Activated T-cell treated with anti-CD3 and anti-CD28 coated beads for 4 hours (primary cell): Measurements from ENCODE around the gene DDC.
"Not testable (repeated sequence)": the region's sequence is repeated elsewhere in the genome, so short reads cannot be mapped to it uniquely, and the experiment has no call there.

Experiments used
- DNase-seq: peaks from one replicate; pipeline ENCODE4 v3.0.0-alpha.2; 2020

Gene DDC

DNA sequence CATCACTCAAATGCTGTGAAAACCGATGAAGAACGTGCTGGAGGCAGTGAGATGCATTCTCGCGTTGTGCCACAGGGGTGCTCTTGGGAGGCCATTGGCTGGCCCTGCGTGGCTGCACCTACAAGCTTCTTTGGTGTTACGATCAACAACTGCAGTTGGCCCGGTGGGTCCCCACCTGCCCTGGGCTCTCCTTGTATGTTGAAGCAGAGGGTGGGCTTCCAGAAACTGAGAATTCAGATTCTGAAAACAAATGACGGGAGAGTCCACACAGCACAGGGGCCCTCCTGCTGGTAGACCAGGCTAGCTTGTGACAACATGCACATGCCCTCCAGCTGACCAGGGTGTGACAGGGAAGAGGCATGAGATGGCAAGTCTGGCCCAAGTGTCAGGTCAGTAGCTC is 23.7 kb upstream of the DDC start:
- DNase-seq: no peak

DNA sequence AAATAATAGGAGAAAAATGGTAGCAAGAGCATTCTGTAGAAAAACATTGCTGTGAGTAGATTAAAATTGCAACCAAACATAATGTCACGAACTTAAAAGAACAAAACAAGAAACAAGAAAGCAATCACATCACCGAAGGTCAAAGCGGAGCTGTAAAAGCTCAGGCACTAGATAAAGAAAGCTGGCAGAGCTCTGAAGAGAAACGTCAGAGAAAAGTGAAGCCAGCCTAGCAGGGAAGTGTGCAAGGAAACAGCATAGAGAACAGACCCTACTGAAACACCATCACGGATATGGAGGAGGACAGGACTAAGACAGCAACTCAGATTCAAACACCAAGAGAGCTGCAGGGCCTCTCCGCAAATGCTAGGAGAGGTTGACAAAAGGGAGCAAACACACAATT is 22.5 kb upstream of the DDC start:
- DNase-seq: no peak

- no peak for DNase-seq
Observed at GRCh38 chr7:50584793-50585408, 19.7 kb upstream of the DDC start.

GRCh38 chr7:50584386-50584785 is 19.2 kb upstream of the DDC start:
- DNase-seq: no peak

GRCh38 chr7:50583295-50583694 is 18.1 kb upstream of the DDC start:
- not testable (repeated sequence) for DNase-seq

- not testable (repeated sequence) for DNase-seq
Observed at GRCh38 chr7:50582271-50582670, 17.1 kb upstream of the DDC start.

DNA sequence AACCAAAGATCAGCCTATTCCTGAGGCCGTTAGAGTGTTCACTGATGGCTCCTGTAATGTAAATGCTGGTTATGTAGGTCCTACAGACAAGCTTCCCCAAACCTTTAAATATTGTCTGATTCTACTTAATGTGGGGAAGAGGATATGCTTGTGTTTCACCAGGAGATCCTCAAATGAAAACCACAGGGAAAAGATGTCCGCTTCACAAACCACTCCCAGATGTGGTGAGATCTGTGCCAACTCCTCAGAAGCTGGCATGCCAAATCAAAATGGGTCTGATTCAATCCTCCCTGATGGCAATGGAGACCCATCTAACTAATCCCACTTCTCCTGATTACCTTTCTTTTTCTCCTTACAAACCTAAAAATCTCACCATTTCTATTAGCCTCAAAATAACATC is 15.5 kb upstream of the DDC start:
- not testable (repeated sequence) for DNase-seq

DNA sequence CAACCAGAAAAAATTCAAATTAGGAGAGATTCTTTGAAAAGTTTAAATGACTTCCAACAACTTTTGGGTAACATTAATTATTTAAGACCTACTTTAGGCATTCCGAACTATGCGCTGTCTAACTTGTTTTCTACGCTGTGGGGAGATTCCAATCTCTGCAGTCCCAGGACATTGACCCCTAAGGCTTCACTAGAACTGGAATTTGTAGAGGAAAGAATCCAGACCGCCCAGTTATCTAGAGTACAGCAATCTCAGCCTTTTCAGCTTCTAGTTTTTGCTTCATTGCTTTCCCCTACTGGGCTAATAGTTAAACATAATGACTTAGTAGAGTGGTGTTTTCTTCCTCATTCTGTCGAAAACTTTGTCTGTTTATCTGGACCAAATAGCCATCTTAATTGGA is 14.9 kb upstream of the DDC start:
- no peak for DNase-seq

- DNase-seq: not testable (repeated sequence)
Observed at GRCh38 chr7:50578105-50578504, 12.9 kb upstream of the DDC start.

DNA sequence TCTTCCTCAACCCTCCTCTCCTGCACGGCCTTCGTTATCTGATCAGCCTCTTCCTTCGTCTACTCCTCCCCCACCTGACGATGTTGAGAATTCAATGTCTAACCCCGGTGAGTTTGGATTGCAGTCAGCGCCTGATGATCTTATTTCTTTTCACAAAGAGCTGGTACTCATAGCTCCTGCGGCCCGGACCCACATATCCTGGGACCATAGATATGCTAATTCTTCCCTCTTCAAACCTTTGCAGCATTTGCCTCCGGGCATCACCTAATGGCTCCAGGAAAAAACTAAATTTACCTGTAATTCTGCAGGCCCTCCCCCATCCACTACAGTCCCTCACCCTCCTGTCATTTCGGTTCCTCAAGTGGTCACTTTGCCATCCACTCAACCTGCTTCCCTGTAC is 12.4 kb upstream of the DDC start:
- DNase-seq: no peak

DNA sequence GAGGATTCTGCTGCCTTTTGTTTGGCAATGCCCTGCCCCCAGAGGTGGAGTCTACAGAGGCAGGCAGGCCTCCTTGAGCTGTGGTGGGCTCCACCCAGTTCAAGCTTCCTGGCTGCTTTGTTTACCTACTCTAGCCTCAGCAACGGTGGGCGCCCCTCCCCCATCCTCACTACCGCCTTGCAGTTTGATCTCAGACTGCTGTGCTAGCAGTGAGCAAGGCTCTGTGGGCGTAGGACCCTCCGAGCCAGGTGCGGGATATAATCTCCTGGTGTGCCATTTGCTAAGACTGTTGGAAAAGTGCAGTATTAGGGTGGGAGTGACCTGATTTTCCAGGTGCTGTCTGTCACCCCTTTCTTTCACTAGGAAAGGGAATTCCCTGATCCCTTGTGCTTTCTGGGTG is 11.2 kb upstream of the DDC start:
- DNase-seq: not testable (repeated sequence)

GRCh38 chr7:50567715-50568261 is 2.6 kb upstream of the DDC start:
- DNase-seq: no peak

- DNase-seq: no peak
Observed at GRCh38 chr7:50565977-50566376, 772 bp upstream of the DDC start.

DNA sequence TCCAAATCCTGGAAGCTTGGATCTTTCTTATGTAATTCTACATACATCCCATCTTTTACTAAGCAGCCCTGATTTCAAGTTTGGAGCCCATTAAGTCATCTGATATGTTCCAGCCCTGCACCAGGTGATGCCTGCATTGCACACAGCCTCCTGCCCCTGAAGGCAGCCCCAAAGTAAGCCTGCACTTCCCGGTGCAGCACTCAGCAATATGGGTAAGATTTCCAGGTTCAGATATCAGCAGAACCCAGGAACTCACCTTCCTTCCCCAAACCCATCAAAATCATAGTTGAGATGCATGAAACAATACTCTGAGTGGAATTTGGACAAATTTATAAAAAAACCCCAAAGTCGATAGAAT is 333 bp upstream of the DDC start:
- no peak for DNase-seq

DNA sequence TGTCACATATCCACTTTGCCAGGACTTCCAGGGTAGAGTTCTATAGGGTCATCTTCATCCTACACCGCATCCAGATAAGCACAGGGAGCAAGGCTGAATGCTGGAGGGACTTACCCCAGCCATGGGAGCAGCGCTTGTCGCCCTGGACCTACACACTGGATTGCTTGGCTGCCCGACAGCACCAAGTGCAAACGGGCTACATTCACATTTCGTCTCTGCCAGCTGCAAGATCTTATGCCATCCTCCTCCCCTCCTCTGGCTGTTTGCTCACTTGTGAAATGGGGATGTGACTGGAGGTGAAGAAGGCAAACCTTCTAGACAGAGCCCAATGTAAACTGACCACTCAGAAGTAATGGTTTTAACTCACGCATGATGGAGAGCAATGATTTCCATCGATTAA is 1.0 kb downstream of the DDC start:
- DNase-seq: no peak

- DNase-seq: no peak
Observed at GRCh38 chr7:50562136-50562535, 3.1 kb downstream of the DDC start.

DNA sequence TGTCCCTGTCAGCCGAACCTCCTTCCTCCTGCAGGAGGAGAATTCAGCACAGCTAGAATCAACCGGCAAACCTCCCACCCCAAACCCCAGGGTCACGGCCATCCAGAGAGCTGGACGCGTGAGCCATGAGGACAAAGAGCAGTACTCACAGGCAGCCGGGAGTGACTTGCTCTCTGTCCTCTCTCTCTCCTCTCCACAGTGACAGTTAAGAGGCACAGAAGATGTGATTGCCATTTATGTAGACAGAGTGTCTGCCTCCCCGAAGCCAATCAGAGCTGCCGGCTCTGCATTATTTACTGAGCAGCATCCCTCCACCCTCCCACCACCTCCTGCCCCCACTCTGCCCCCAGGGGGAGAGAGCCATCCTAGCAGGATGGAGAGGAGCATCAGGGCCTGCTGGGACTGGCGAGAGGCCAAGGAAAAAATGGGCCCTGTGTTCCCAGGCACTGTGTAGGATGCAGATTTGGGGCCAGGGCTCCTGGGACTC is 4.3 kb downstream of the DDC start:
- no peak for DNase-seq

- DNase-seq: no peak
Observed at GRCh38 chr7:50559881-50560280, 5.3 kb downstream of the DDC start.

DNA sequence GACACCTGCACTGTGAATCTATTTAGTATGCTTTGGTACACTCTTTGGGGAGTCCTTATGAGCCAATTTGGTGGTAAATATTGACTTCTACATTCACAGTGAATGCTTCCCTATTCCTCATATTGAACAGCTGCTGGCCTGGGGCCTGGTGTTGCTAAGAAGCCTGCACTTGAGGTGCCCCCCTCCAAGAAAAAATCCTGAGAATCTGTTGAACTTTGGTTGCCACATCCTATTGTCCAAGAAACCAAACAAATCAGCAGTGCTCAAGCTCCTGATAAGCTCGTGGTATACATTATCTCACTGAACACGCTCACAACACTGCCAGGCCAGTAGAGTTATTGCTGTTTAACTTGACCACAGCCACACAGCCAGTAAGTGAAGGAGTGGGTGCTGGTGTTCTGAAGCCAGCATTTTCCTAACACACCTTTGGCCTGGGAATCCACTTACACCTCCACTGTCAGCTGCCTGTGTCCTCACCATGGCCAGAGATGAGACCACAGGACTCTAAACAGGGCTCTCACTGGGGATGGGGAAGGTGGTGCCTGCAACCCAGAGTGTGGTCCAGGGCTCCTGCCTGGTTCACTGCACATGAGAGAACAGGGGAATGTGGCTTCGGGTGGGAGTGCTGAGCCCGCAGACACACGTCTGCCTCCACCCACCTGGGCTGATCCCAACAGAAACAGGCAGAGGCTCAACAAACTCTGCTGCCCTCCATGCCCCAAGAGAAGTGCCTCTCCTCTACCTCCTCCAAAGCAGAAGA is 6.7 kb downstream of the DDC start:
- DNase-seq: no peak

GRCh38 chr7:50557099-50557498 is 8.1 kb downstream of the DDC start:
- DNase-seq: no peak

DNA sequence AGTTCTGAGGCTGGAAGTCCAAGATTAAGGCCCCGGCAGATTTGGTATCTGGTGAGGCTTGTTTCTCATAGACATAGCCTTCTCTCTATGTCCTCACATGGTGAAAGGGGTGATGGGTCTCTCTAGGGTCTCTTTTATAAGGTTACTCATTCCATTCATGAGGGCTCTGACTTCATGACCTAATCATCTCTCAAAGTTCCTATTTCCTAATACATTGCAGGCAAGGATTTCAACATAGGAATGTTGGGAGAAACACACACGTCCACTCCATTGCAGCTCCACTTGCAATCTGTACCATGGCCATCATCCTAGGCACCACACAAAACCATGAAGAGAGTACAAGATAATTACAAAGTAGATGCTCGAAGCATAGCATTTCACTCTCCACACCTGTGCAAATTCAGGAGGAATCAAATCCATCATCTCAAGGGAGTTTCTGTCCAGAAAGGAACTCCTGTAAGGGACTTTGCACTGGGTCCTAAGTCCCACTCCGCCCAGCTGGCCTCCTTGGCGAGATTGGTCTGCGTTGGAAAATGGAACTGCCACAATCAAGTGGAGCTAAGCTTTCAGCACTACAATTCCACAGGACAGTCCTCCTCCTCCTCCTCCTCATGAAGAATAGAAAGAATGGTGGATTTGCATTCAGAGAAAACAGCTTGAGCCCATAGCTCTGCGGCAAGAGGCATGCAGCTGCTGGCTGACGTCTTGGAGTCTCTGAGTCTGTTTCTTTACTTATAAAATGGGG is 8.8 kb downstream of the DDC start:
- DNase-seq: no peak

DNA sequence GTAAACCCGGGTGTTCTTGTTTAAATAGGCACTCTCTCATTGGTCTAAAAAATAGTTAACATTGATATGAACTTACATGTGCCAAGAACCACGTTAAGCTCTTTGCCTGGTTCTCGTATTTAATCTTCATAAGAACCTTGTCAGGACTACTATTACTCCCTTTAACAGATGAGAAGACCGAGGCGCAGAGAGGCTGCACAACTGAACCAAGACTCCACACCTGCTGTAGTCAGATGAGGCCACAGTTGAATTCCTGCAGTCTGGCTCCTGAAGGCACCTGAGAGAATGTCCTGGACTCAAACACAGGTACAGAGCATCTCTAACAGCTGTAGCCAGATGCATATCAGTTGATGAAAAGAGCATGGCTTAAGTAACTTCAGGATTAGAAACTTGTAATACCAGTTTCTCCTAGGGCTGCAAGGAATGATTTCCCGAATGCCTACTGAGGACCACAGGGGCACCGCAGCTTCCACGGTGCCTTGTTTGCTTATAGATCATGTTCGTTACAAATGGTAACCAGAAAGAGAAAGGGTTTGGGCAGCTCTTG is 9.5 kb downstream of the DDC start:
- DNase-seq: no peak
